SKM-1 (cell line): ENCODE results near the gene TDP1.
"Not testable (repeated sequence)": the region's sequence is repeated elsewhere in the genome, so short reads cannot be mapped to it uniquely, and the experiment has no call there.

Experiments
- DNase-seq: peaks from one replicate; lab custom pipeline; 2025; ENCODE audit not compliant: unreplicated experiment; lab: John Stamatoyannopoulos, UW

TDP1 gene

DNA sequence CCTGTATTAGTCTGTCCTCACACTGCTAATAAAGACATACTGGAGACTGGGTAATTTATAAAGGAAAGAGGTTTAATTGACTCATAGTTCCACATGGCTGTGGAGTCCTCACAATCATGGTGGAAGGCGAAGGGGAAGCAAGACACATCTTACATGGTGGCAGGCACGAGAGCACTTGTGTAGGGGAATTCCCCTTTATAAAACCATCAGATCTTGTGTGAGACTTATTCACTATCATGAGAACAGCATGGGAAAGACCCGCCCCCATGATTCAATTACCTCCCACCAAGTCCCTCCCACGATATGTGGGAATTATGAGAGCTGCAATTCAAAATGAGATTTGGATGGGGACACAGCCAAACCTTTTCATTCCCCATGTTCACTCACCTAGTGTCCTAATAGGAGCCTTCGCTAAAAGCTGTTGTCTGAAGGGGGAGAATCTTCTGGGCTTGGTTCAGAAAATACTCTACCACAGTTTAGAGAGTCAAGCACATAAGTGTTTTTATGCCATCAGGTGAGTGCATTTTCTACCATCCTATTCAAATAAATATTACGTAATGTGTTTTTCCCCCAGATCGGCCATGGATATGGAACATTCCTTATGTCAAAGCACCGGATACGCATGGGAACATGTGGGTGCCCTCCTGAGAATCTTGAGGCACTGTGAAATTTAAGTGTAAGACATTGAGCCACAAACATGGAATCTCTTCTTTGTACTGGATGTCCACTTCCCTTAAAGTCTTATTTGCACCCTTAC is 86.9 kb downstream of the TDP1 start:
- no peak for DNase-seq

DNA sequence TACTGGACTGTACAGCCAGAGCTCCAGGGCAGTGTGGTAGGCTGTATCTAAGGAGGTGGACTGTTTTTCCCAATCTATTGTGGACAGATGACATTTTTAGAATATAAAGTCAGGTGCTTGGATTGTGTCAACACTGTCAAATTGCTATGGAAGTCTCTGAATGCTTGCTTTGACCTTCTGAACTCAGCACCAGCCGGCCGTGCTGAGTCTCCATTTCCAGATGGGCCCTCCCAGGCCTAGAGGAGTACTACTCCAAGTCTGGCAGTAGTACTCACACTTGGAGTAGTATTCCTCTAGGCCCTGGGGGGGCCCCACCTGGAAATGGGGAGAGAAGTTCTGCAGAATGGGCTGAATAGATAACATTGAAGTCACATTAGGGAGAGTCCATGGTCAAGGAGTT is 89.9 kb downstream of the TDP1 start:
- no peak for DNase-seq

DNA sequence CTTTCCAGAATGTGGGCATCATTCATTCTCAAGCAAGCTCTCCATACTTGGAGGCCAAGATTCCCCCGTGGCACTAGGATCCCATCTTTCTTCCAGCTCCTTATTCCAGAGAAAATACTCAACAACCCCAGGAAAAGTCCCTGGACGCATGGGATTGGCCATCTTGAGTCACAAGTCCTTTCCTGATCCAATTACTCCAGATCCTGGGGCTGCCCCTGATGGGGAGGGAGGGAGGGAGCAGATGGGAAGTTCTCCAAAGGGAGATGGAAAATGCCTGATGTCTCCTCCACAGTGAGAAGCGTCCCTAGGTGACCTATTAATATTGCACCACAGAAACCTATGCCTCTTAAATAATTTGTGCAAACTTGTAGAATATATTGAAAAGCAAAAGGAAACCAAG is 93.7 kb downstream of the TDP1 start:
- no peak for DNase-seq

- DNase-seq: no peak
Measured at GRCh38 chr14:90050271-90050670, 94.5 kb downstream of the TDP1 start.

DNA sequence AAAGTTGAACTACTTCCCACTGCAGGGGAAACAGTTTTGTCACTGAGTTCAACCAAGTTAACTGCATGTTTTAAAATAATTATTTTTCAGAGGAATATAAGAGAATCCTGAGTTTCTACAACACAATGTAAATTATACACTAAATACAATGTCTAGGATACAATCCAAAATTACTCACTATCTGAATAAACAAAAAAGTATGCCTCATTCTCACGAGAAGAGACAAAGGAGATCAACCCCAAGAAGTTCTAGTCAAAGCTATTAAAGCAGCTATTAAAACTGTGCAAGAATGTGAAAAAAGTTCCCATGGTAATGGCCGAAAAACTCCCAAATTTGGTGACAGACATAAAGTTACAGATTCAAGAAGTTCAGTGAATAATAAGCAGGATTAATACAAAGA is 97.3 kb downstream of the TDP1 start:
- no peak for DNase-seq

DNA sequence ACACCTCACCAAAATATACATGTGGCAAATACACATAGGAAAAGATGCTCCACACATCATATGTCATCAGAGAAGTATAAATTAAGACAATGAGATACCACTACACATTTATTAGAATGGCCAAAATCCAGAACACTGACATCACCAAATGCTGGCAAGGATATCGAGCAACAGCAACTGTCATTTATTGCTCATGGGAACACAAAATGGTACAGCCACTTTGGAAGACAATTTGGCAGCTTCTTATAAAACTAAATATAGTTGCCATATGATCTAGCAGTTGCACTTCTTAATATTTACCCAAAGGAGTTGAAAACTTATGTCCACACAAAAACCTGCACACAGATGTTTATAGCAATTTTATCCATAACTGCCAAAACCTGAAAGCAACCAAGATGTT is 99.1 kb downstream of the TDP1 start:
- no peak for DNase-seq

GRCh38 chr14:90056826-90057225 is 101.1 kb downstream of the TDP1 start:
- DNase-seq: no peak

DNA sequence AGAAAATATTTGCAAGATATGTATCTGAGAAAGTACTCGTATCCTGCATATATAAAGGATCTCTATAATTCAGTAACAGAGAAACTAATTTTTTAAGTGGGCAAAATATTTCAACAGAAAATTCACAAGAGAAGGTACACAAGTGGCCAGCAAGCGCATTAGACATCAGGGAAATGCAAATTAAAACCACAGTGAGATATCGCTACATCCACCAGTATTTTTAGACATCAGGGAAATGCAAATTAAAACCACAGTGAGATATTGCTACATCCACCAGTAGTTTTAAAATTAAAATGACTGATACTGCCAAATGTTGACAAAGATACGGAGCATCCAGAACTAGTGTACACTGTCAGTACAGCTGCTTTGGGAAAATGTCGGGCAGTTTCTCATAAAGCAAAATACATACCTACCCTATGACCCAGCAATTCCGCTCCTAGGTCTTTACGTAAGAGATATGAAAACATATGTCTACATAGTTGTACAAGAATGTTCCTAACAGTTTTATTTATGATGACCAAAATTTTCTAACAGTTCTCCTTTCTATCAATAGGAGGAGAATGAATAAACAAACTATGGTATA is 103.2 kb downstream of the TDP1 start:
- no peak for DNase-seq

DNA sequence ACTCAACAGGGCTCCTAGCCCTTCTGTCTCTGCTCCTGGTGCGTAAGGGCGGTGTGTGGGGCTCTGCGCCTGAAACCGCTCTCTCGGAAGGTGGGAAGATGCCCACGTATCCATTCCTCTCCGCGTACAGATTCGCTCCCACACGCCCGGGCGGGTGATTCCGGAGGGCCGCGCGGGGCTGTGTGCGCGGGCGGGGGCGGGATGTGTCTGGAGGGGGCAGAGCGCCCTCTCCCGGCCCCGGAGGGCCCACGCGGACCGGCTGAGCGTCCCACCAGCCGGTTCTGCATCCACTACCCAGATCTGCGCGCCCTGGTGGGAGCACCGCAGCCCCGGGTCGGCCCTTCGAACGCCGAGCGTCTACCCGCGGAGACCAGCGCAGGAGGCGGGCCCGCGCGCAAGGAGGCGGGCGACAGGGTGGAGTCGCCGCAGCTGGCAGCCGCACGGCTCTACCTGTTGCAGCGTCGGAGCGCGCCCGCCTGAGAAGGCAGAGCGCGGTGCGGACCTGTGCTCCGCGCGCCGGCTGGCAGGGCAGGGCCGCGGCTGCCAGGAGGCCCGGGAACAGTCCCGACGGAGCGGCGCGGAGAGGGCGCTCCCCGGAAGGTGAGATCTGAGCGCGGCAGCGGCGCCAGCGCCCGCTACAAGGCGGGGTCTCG is 104.7 kb downstream of the TDP1 start:
- DNase-seq: no peak

DNA sequence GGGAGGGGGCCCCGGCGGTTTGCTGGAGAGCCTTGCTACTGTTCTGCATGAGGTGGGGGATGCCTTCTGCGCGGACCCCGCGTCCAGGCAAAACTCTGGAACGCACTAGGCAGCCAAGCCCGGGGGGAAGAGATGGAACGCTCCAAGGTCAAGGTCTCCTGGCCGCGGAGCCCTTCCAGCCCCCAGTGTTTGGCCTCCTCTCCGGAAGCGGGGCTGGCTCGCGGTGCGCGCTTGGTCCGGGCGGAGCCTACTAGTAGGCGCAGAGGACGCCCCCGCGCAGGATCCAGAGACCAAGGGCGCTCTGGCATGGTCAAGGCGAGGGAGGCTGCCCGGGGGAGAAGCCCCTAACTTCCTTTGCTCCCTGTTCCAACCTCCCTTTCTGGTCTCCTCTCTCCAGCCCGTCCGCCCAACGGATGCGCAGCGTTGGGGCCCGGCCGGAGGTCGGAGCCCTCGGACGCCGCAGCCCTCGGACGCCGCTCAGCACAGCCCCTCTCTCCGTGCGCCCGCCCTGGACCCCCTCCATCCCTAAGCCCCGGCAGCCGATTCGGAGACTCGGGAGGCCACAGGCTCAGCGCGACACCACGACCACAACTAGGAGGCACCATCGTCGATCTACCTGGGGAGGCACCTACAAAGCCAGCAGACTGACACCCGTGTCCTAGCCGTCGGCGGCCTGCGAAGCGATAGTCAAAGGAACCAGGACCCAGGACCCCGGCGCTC is 105.4 kb downstream of the TDP1 start:
- DNase-seq: no peak

DNA sequence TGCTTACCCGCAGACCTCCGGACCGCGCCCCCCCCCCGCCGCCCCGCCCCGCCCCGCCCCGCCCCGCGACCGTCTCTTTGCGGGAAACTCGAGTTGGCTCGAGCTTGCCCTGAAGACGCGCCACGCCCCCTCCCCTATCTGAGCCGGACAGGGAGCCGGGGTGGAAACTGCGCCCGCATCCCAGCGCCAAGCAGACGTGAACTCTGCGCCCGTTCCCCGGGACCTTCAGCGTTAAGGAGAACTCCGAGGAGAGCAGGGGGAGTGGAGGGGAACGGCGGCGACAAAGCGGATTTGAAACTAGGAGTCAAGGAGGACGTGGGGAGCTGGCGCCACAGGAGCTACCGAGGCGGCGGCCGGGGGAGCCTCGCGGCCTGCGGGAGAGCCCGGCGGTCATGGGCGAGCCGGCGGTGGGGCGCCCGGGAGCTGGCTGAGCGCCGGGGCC is 106.0 kb downstream of the TDP1 start, which contains the start of gene KCNK13:
TSS of gene KCNK13 (plus strand) at position 310 of the 442 bp plus-strand sequence. CDS start 212 bp downstream, outside the sequence.
- DNase-seq: no peak

- DNase-seq: no peak
Measured at GRCh38 chr14:90062127-90062794, 106.5 kb downstream of the TDP1 start.

DNA sequence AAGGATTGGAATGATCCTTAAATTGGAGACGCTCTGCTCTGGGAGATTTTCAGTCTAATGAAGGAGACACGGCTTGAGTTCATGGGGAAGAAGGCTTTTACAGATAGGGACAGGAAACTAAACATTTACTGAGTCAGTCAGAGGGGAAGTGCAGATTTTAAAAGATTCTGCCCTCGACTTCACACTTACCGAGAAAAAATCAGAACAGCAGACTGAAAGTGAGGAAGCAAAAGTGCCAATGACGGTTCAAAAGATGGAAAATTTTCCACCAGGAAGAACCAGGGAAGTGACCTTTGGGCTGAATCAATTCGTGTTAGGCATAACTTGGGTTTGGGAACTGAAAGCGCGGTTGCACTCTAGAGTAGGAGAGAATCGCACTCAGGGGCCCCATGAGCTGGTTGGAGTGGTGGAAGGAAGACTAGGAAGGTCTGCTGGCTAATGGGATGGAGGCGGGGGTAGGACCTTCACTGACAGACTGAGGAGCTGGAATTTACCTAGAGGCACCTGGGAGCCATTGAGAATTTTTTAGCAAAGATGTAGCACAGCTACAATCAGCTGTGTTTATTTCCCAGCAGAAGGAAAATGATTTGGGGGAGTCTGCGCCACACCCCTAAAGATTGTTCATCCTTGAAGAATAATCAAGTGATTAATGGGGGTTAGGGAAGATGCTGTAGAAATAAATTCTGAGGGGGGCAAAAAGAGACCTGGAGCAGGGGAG is 107.3 kb downstream of the TDP1 start:
- no peak for DNase-seq

GRCh38 chr14:90072350-90072749 is 116.6 kb downstream of the TDP1 start:
- no peak for DNase-seq

DNA sequence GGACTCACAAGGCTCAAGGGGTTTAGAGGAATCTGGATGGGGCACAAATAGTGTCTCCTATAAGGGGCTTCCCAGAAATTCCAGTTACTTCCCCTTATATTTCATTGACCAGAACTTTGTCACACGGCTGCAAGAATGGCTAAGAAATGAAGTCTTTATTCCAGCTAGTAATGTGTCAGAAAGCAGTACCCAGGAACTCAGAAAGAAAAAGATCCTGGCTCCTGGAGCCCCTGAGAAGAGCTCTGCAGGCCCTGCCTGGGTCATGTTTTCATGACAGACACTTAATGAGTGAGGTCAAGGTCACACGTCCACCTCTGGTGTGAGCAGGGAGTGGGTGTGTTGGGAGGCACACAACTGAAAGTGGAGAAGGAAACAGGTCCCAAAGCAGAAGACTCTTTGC is 123.8 kb downstream of the TDP1 start:
- no peak for DNase-seq

- peak; percentile 83 for DNase-seq
Measured at GRCh38 chr14:90087433-90087832, 131.7 kb downstream of the TDP1 start.

DNA sequence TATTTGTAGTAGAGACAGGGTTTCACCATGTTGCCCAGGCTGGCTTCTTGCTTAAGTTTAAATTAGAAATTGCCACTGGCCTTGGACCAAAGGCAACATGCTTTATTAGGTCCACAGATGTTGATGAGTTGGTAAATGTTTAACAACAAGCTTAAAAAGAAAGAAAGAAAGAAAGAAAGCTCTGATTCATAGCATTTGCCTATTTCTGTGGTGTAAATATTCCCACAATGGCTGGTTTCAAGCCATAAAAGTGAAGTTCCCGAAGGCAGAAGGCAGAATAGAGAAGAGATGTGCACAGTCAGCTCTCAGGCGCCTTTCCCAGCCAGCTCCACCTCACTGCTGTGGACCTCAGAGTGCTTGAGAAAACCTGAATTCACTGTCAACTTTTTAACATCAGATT is 132.4 kb downstream of the TDP1 start:
- DNase-seq: no peak

- not testable (repeated sequence) for DNase-seq
Measured at GRCh38 chr14:90089486-90089885, 133.8 kb downstream of the TDP1 start.

GRCh38 chr14:90091393-90091792 is 135.7 kb downstream of the TDP1 start:
- no peak for DNase-seq

- no peak for DNase-seq
Measured at GRCh38 chr14:90093942-90094595, 138.3 kb downstream of the TDP1 start.
